ENCODE results near the gene RPL22L1.

DNA sequence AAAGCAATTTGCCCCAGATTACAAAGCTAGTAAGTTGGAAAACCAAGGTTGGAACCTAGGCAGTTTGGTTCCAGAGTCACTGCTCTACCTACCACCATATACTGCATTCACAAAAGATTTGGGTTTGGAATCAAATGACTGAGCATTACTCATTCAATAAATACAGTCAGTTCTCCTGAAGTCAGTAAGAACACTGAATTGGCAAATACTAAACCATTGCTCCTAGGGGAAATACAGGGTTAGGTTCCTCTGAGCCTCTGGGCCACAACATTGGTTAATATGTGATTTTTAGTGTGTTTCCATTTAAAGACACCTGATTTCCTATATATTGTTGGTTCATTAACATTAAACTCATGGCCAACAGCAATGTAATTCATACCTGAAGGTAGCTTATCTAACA is 40.5 kb upstream of the RPL22L1 start:
- TF ChIP-seq, protein P1, sequence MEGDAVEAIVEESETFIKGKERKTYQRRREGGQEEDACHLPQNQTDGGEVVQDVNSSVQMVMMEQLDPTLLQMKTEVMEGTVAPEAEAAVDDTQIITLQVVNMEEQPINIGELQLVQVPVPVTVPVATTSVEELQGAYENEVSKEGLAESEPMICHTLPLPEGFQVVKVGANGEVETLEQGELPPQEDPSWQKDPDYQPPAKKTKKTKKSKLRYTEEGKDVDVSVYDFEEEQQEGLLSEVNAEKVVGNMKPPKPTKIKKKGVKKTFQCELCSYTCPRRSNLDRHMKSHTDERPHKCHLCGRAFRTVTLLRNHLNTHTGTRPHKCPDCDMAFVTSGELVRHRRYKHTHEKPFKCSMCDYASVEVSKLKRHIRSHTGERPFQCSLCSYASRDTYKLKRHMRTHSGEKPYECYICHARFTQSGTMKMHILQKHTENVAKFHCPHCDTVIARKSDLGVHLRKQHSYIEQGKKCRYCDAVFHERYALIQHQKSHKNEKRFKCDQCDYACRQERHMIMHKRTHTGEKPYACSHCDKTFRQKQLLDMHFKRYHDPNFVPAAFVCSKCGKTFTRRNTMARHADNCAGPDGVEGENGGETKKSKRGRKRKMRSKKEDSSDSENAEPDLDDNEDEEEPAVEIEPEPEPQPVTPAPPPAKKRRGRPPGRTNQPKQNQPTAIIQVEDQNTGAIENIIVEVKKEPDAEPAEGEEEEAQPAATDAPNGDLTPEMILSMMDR (IDR thresholded peaks at IDR 0.05), result no peak
- no peak for TF ChIP-seq YY1 (IDR thresholded peaks at IDR 0.05; ENCODE audit: low read depth)
- no peak for TF ChIP-seq RAD21 (IDR thresholded peaks at IDR 0.05; ENCODE audit: low read length)
- TF ChIP-seq TAF1 (IDR thresholded peaks at IDR 0.05; ENCODE audit: borderline replicate concordance, low read depth, low read length), result no peak
- TF ChIP-seq, protein P2, sequence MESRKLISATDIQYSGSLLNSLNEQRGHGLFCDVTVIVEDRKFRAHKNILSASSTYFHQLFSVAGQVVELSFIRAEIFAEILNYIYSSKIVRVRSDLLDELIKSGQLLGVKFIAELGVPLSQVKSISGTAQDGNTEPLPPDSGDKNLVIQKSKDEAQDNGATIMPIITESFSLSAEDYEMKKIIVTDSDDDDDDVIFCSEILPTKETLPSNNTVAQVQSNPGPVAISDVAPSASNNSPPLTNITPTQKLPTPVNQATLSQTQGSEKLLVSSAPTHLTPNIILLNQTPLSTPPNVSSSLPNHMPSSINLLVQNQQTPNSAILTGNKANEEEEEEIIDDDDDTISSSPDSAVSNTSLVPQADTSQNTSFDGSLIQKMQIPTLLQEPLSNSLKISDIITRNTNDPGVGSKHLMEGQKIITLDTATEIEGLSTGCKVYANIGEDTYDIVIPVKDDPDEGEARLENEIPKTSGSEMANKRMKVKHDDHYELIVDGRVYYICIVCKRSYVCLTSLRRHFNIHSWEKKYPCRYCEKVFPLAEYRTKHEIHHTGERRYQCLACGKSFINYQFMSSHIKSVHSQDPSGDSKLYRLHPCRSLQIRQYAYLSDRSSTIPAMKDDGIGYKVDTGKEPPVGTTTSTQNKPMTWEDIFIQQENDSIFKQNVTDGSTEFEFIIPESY (IDR thresholded peaks at IDR 0.05; ENCODE audit: borderline replicate concordance, low read depth), result no peak
- no peak for TF ChIP-seq EP300 (IDR thresholded peaks at IDR 0.05; ENCODE audit: borderline replicate concordance in 1 of 2, low read depth in 1 of 2, low read length in 1 of 2)
- no peak for TF ChIP-seq POLR2AphosphoS5 (IDR thresholded peaks at IDR 0.05; ENCODE audit: low read depth, low read length)
- no peak for TF ChIP-seq SMC3 (IDR thresholded peaks at IDR 0.05; ENCODE audit: low read depth, low read length)
- TF ChIP-seq GABPA (IDR thresholded peaks at IDR 0.05; ENCODE audit: low read depth), result no peak
- TF ChIP-seq, protein P3, sequence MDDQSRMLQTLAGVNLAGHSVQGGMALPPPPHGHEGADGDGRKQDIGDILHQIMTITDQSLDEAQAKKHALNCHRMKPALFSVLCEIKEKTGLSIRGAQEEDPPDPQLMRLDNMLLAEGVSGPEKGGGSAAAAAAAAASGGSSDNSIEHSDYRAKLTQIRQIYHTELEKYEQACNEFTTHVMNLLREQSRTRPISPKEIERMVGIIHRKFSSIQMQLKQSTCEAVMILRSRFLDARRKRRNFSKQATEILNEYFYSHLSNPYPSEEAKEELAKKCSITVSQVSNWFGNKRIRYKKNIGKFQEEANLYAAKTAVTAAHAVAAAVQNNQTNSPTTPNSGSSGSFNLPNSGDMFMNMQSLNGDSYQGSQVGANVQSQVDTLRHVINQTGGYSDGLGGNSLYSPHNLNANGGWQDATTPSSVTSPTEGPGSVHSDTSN (IDR thresholded peaks at IDR 0.05), result no peak
- TF ChIP-seq FOSL2 (IDR thresholded peaks at IDR 0.05; ENCODE audit: borderline replicate concordance, low read depth), result no peak
